RWPE2 (cell line): Measurements from ENCODE around the gene OR4C46.
"Not testable (repeated sequence)": the region's sequence is repeated elsewhere in the genome, so short reads cannot be mapped to it uniquely, and the experiment has no call there.

Source experiments
- ATAC-seq: fragments of 200-7000 bp; cut with Tn5 transposase; 3 replicates; pipeline ENCODE4 v1.9.1; 2021; ENCODE audit warnings: low read depth
- DNase-seq: peaks from one replicate; pipeline ENCODE4 v3.0.0-alpha.2; 2020; ENCODE audit warnings: low spot score
- H3K27ac ChIP-seq: fragments of 450-650 bp; 2 replicates; pipeline ENCODE4 v1.5.1; 2017; ENCODE audit warnings: mild to moderate bottlenecking; ENCODE audit not compliant: poor library complexity, severe bottlenecking
- H3K27me3 ChIP-seq: fragments of 250-450 bp; sonication (Bioruptor Pico); 2 replicates; pipeline ENCODE4 v1.5.1; 2021; ENCODE audit warnings: mild to moderate bottlenecking, moderate library complexity; ENCODE audit not compliant: insufficient read depth, poor library complexity, severe bottlenecking
- H3K36me3 ChIP-seq: fragments of 250-450 bp; sonication (Bioruptor Pico); 2 replicates; pipeline ENCODE4 v1.5.1; 2020; ENCODE audit warnings: low read depth, mild to moderate bottlenecking, moderate library complexity
- H3K4me1 ChIP-seq: fragments of 250-450 bp; sonication (Bioruptor Pico); 2 replicates; pipeline ENCODE4 v1.5.1; 2021; ENCODE audit warnings: mild to moderate bottlenecking, moderate library complexity; ENCODE audit not compliant: insufficient read depth, poor library complexity, severe bottlenecking
- H3K4me3 ChIP-seq: fragments of 250-450 bp; sonication (Bioruptor Pico); 2 replicates; pipeline ENCODE4 v1.5.1; 2021; ENCODE audit warnings: mild to moderate bottlenecking, moderate library complexity; ENCODE audit not compliant: severe bottlenecking
- H3K9me3 ChIP-seq: fragments of 250-450 bp; sonication (Bioruptor Pico); 2 replicates; pipeline ENCODE4 v1.5.1; 2021; ENCODE audit warnings: mild to moderate bottlenecking, moderate library complexity; ENCODE audit not compliant: severe bottlenecking
- CTCF ChIP-seq: fragments of 450-650 bp; IDR thresholded peaks from one replicate; pipeline ENCODE4 v1.5.1; 2017; ENCODE audit warnings: mild to moderate bottlenecking, moderate library complexity; ENCODE audit not compliant: poor library complexity, severe bottlenecking

Gene OR4C46

GRCh38 chr11:54603898-54604297, at the start of gene OR4C46:
OR4C46 (minus strand) TSS chr11:54603998; CDS start chr11:54603998, 0 bp downstream.
- Histone ChIP-seq H3K4me3 (no peak within 1 kb of the TSS), H3K36me3 (no peaks in the 10 kb centered on the region), H3K27me3 (no peaks in the 10 kb centered on the region), H3K4me1 (no peaks in the 10 kb centered on the region), H3K9me3 (no peaks in the 10 kb centered on the region), H3K27ac (no peak within 1 kb of the TSS)
- DNase-seq (no peak), ATAC-seq (no peak)
- TF ChIP-seq CTCF: no peak

GRCh38 chr11:54645606-54646005, 41.8 kb upstream of the OR4C46 start:
- not testable (repeated sequence) for H3K4me3 ChIP-seq, H3K9me3 ChIP-seq, H3K27ac ChIP-seq, H3K27me3 ChIP-seq, DNase-seq, H3K36me3 ChIP-seq, ATAC-seq, H3K4me1 ChIP-seq

- not testable (repeated sequence) for H3K9me3 ChIP-seq, H3K4me1 ChIP-seq, H3K4me3 ChIP-seq, DNase-seq, H3K27me3 ChIP-seq, H3K36me3 ChIP-seq, ATAC-seq, H3K27ac ChIP-seq
Observed at GRCh38 chr11:54561439-54561838, 42.4 kb downstream of the OR4C46 start.

- H3K4me1 ChIP-seq: no peaks in the 10 kb centered on the region
Observed at GRCh38 chr11:54558919-54559318, 44.9 kb downstream of the OR4C46 start.

GRCh38 chr11:54558407-54558806, 45.4 kb downstream of the OR4C46 start:
- ATAC-seq (no peak), DNase-seq (no peak)
- H3K27ac ChIP-seq: no peak overlapping the region
- TF ChIP-seq CTCF: no peak
- no peaks in the 10 kb centered on the region for H3K4me1 ChIP-seq
- no peak overlapping the region for H3K4me3 ChIP-seq
- H3K27me3 ChIP-seq: no peaks in the 10 kb centered on the region
- H3K36me3 ChIP-seq: no peaks in the 10 kb centered on the region
- H3K9me3 ChIP-seq: no peaks in the 10 kb centered on the region

More at GRCh38 chr11:54558919-54559318, 44.9 kb downstream of the OR4C46 start:
- no peaks in the 10 kb centered on the region for H3K9me3 ChIP-seq
- TF ChIP-seq CTCF: no peak
- ATAC-seq (no peak), DNase-seq (no peak)
- no peaks in the 10 kb centered on the region for H3K36me3 ChIP-seq
- no peak overlapping the region for H3K4me3 ChIP-seq
- no peaks in the 10 kb centered on the region for H3K27me3 ChIP-seq
- no peak overlapping the region for H3K27ac ChIP-seq
